Lower leg skin (tissue), 3 donors: ENCODE measurements around the gene TMIE.

Experiments
- POLR2A ChIP-seq, 2 donors: fragments of 450-650 bp; IDR thresholded peaks; one replicate each; pipeline ENCODE4 v1.6.1; 2016 to 2017; ENCODE audit warnings: antibody characterized with exemption in 2 of 2, mild to moderate bottlenecking in 1 of 2, moderate library complexity in 1 of 2
- TF ChIP-seq, protein P1 (sequence below), 3 donors: fragments of 450-650 bp; IDR thresholded peaks; one replicate each; pipeline ENCODE4 v1.5.1; 2016; ENCODE audit warnings: antibody characterized with exemption in 3 of 3, mild to moderate bottlenecking in 3 of 3, moderate library complexity in 2 of 3

DNA sequence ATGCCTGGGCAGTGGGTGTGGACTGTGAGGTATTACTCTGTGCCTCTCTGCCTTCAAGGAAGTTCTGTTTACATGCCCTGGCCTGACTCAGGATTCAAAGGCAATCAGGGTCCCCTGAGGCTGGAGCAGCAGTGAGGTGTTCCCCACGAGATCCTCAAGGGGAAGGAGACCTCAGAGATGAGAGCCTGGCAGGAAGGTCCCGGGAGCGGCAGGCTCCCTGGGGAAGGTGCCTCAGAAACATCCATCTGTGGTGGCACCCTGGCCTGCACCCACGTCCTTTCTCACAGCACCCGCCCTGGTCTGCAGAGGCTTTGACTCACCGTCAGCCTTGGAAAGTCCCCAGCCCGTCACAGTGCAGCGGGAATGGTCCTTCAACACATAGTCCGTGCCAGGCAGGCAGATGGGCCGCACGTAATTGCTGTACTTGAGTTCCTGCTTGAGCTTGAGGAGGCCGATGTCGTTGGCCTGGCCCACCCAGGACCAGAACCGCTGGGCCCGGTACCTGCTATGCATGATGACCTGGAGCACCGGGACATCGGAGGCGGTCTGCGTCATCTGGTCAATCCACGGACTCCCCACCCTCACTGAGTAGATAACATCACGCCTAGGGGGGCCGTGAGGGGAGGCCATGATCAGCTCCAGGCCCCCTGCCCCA lies 12.8 kb downstream of the TMIE start:
- no peak for TF ChIP-seq POLR2A (IDR thresholded peaks at IDR 0.05)
- TF ChIP-seq, protein P1, sequence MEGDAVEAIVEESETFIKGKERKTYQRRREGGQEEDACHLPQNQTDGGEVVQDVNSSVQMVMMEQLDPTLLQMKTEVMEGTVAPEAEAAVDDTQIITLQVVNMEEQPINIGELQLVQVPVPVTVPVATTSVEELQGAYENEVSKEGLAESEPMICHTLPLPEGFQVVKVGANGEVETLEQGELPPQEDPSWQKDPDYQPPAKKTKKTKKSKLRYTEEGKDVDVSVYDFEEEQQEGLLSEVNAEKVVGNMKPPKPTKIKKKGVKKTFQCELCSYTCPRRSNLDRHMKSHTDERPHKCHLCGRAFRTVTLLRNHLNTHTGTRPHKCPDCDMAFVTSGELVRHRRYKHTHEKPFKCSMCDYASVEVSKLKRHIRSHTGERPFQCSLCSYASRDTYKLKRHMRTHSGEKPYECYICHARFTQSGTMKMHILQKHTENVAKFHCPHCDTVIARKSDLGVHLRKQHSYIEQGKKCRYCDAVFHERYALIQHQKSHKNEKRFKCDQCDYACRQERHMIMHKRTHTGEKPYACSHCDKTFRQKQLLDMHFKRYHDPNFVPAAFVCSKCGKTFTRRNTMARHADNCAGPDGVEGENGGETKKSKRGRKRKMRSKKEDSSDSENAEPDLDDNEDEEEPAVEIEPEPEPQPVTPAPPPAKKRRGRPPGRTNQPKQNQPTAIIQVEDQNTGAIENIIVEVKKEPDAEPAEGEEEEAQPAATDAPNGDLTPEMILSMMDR (IDR thresholded peaks at IDR 0.05) = no peak
